Right lobe of liver (tissue), 6 donors: ENCODE data around the gene CCDC138. TPM values are rescaled to one million over a fixed set of nuclear protein-coding genes. Genes with fewer than 3 reads are reported as not detected.

Experiments used
- ATAC-seq, 4 donors: fragments of 200-7000 bp; cut with Tn5 transposase; one replicate each; pipeline ENCODE4 v1.9.1; 2020; ENCODE audit warnings: mild to moderate bottlenecking in 4 of 4, moderate library complexity in 4 of 4
- DNase-seq, 3 donors: peaks; one replicate each; pipeline ENCODE4 v3.0.0-alpha.2; 2020
- H3K27ac ChIP-seq, 3 donors: fragments of 200-600 bp; one replicate each; pipeline ENCODE4 v1.8.0; 2022
- H3K27me3 ChIP-seq, 2 donors: fragments of 200-600 bp; one replicate each; pipeline ENCODE4 v1.8.0; 2022
- H3K36me3 ChIP-seq, 4 donors: fragments of 200-600 bp; sonication (generic) in 1 of 4; one replicate each; pipeline versions ENCODE4 v1.5.1 to v1.8.0; 2017 to 2022; ENCODE audit warnings: control low read depth in 1 of 4
- H3K4me1 ChIP-seq, 4 donors: fragments of 200-600 bp; sonication (generic) in 1 of 4; one replicate each; pipeline versions ENCODE4 v1.5.1 to v1.8.0; 2017 to 2022; ENCODE audit warnings: control low read depth in 1 of 4
- H3K4me3 ChIP-seq, 3 donors: fragments of 200-600 bp; one replicate each; pipeline ENCODE4 v1.8.0; 2022
- H3K9me3 ChIP-seq, 4 donors: fragments of 200-600 bp; sonication (generic) in 1 of 4; one replicate each; pipeline versions ENCODE4 v1.5.1 to v1.8.0; 2017 to 2022; ENCODE audit warnings: control low read depth in 1 of 4
- CTCF ChIP-seq, 4 donors: fragments of 200-600 bp in 3 of 4; fragments of 450-650 bp in 1 of 4; IDR thresholded peaks; one replicate each; pipeline versions ENCODE4 v1.5.1 to v1.8.0; 2016 to 2022; ENCODE audit warnings: antibody characterized with exemption in 4 of 4, mild to moderate bottlenecking in 2 of 4
- POLR2A ChIP-seq: fragments of 450-650 bp; IDR thresholded peaks from one replicate; pipeline ENCODE4 v1.6.1; 2017; ENCODE audit warnings: antibody characterized with exemption, mild to moderate bottlenecking
- WGBS: methylation state at CpG from one replicate; pipeline ENCODE4 v1.1.6; 2018; ENCODE audit warnings: low coverage, low lambda C conversion rate; ENCODE audit not compliant: insufficient coverage; ENCODE audit errors: missing lambda C conversion rate; 5-methylcytosine and 5-hydroxymethylcytosine counted together
- intact Hi-C, 2 donors: fragments of 100-400 bp; cut with DNase I; formaldehyde crosslinking; loops; one replicate each; pipeline versions ENCODE4 v1.11.2 to v1.14.1; 2022
- total RNA-seq, 6 experiments: library from RNA; depleted of rRNA in 2 of 6; stranded (reverse); fragments of >200 nt in 2 of 6; fragmentation: NEBNext Ultra II Directional in 3 of 6; extraction: Animal tissue kit (Norgen Biotek cat#: 25700) in 3 of 6; gene quantifications; one replicate each; pipeline versions ENCODE4 v1.1.0 to v1.2.4, GENCODE V29; 2016 to 2023
- donor health status: DM: no; HTN: yes; CAD: no.
- donor health status: DM: no; HTN: no; CAD: no.
- donor health status: DM: no; HTN: no; CAD: no.
- donor health status: DM: no; HTN: yes; CAD: no.
- donor health status: DM: no; HTN: yes; CAD: no.

Gene CCDC138
- total RNA-seq, 6 experiments from 2014 or later, result 1.3 to 3.3 (median 2.4) TPM

- Histone ChIP-seq H3K27me3 (no peaks in the 10 kb centered on the region), H3K9me3 (no peaks in the 10 kb centered on the region), H3K4me1 (peaks cover 0 to 11% (median 5%) of the 10 kb centered on the region in 4 donors), H3K27ac (no peak overlapping the region), H3K36me3 (no peaks in the 10 kb centered on the region), H3K4me3 (no peak overlapping the region)
- no peak for TF ChIP-seq POLR2A
- TF ChIP-seq CTCF (IDR thresholded peaks at IDR 0.05), result no peak
- WGBS, result 93% methylated on average over 3 of the region's 13 CpGs
- intact Hi-C loops, result no loop called here
- DNase-seq, result no peak
- ATAC-seq, result no peak
These were observed 110.2 kb downstream of the CCDC138 start for GRCh38 chr2:108896741-108897140.

GRCh38 chr2:108898315-108899082 lies 111.9 kb downstream of the CCDC138 start:
- DNase-seq (no peak), ATAC-seq (no peak)
- Histone ChIP-seq H3K9me3 (no peaks in the 10 kb centered on the region), H3K36me3 (no peaks in the 10 kb centered on the region), H3K27ac (no peak overlapping the region), H3K4me3 (no peak overlapping the region), H3K27me3 (no peaks in the 10 kb centered on the region), H3K4me1 (peaks cover 0 to 11% (median 5%) of the 10 kb centered on the region in 4 donors)
- 90% methylated on average over 1 of the region's 1 CpG for WGBS
- TF ChIP-seq CTCF (IDR thresholded peaks at IDR 0.05) (no peak), POLR2A (no peak)
- intact Hi-C loops, result no loop called here

GRCh38 chr2:108904680-108905079 lies 118.1 kb downstream of the CCDC138 start:
- DNase-seq, result no peak
- WGBS, result 14% methylated on average over 3 of the region's 3 CpGs
- intact Hi-C loops, result no loop called here

GRCh38 chr2:108905176-108905575 lies 118.6 kb downstream of the CCDC138 start:
- TF ChIP-seq POLR2A, result no peak
- no peak for TF ChIP-seq CTCF (IDR thresholded peaks at IDR 0.05)
- intact Hi-C loops, result no loop called here
- WGBS, result 0% methylated on average over 1 of the region's 3 CpGs
- H3K27me3 ChIP-seq, result no peaks in the 10 kb centered on the region
- peak overlapping the region; percentile 61 to 93 (median 92) for H3K27ac ChIP-seq
- peaks cover 0 to 26% (median 7%) of the 10 kb centered on the region in 4 donors for H3K4me1 ChIP-seq
- ATAC-seq (peak; percentile 82 to 91 (median 90)), DNase-seq (peak; percentile 81 to 92 (median 91))
- H3K9me3 ChIP-seq, result no peaks in the 10 kb centered on the region
- H3K4me3 ChIP-seq, result no peak overlapping the region
- H3K36me3 ChIP-seq, result no peaks in the 10 kb centered on the region

More at GRCh38 chr2:108904680-108905079, 118.1 kb downstream of the CCDC138 start:
- Histone ChIP-seq H3K27ac (peak overlapping the region; percentile 61 to 93 (median 92)), H3K9me3 (no peaks in the 10 kb centered on the region), H3K4me1 (peaks cover 0 to 26% (median 7%) of the 10 kb centered on the region in 4 donors), H3K27me3 (no peaks in the 10 kb centered on the region), H3K36me3 (no peaks in the 10 kb centered on the region), H3K4me3 (no peak overlapping the region)
- TF ChIP-seq POLR2A, result no peak
- no peak for TF ChIP-seq CTCF (IDR thresholded peaks at IDR 0.05)
- ATAC-seq, result peak; percentile 77 to 87 (median 81)
